Glutamatergic neuron (in vitro differentiated cells): ENCODE data around the gene PDLIM3. TPM values are rescaled to one million over a fixed set of nuclear protein-coding genes. Genes with fewer than 3 reads are reported as not detected.

ENCODE experiments used
- DNase-seq: peaks from one replicate; pipeline ENCODE4 v3.0.0; 2022
- H3K27ac Mint-ChIP-seq: one replicate; pipeline ENCODE4 v1.8.0; 2020; ENCODE audit warnings: mild to moderate bottlenecking, mixed read lengths, inconsistent platforms; ENCODE audit not compliant: unreplicated experiment
- H3K27me3 Mint-ChIP-seq: one replicate; pipeline ENCODE4 v1.8.0; 2020; ENCODE audit warnings: mild to moderate bottlenecking, moderate library complexity, mixed read lengths, inconsistent platforms; ENCODE audit not compliant: unreplicated experiment
- H3K36me3 Mint-ChIP-seq: one replicate; pipeline ENCODE4 v1.8.0; 2020; ENCODE audit warnings: mild to moderate bottlenecking, mixed read lengths, inconsistent platforms; ENCODE audit not compliant: unreplicated experiment
- H3K4me1 Mint-ChIP-seq: one replicate; pipeline ENCODE4 v1.8.0; 2020; ENCODE audit warnings: mild to moderate bottlenecking, low read depth, mixed read lengths, inconsistent platforms; ENCODE audit not compliant: unreplicated experiment
- H3K4me3 Mint-ChIP-seq: one replicate; pipeline ENCODE4 v1.8.0; 2020; ENCODE audit warnings: mild to moderate bottlenecking, mixed read lengths, inconsistent platforms; ENCODE audit not compliant: unreplicated experiment
- H3K9me3 Mint-ChIP-seq: one replicate; pipeline ENCODE4 v1.8.0; 2020; ENCODE audit warnings: mild to moderate bottlenecking, moderate library complexity, mixed read lengths, inconsistent platforms; ENCODE audit not compliant: unreplicated experiment
- long read RNA-seq: library from polyadenylated mRNA; unstranded; transcript quantifications from one replicate; pipeline ENCODE4 v2.0.0, GENCODE V29; 2020; ENCODE audit not compliant: unreplicated experiment
- total RNA-seq: library from RNA; stranded (reverse); fragmentation: NEBNext Ultra II Directional; extraction: Animal tissue kit (Norgen Biotek cat#: 25700); gene quantifications from one replicate; pipeline ENCODE4 v1.2.1, GENCODE V29; 2021; ENCODE audit not compliant: unreplicated experiment
- TF ChIP-seq, protein P1 (sequence below): fragments of 200-600 bp; sonication (generic); IDR thresholded peaks from one replicate; pipeline ENCODE4 v1.5.0; 2021; ENCODE audit not compliant: partially characterized antibody, unreplicated experiment

PDLIM3 gene, protein sequence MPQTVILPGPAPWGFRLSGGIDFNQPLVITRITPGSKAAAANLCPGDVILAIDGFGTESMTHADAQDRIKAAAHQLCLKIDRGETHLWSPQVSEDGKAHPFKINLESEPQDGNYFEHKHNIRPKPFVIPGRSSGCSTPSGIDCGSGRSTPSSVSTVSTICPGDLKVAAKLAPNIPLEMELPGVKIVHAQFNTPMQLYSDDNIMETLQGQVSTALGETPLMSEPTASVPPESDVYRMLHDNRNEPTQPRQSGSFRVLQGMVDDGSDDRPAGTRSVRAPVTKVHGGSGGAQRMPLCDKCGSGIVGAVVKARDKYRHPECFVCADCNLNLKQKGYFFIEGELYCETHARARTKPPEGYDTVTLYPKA
- 262 TPM for total RNA-seq
- long read RNA-seq, transcript PDLIM3-203 (7 exons, 1,672 nt): major isoform, 61 of 73 reads
- long read RNA-seq, partial matches to known transcripts: 4 of 73 reads
- long read RNA-seq, other reads (novel, unspliced or antisense): 4 of 73 reads

DNA sequence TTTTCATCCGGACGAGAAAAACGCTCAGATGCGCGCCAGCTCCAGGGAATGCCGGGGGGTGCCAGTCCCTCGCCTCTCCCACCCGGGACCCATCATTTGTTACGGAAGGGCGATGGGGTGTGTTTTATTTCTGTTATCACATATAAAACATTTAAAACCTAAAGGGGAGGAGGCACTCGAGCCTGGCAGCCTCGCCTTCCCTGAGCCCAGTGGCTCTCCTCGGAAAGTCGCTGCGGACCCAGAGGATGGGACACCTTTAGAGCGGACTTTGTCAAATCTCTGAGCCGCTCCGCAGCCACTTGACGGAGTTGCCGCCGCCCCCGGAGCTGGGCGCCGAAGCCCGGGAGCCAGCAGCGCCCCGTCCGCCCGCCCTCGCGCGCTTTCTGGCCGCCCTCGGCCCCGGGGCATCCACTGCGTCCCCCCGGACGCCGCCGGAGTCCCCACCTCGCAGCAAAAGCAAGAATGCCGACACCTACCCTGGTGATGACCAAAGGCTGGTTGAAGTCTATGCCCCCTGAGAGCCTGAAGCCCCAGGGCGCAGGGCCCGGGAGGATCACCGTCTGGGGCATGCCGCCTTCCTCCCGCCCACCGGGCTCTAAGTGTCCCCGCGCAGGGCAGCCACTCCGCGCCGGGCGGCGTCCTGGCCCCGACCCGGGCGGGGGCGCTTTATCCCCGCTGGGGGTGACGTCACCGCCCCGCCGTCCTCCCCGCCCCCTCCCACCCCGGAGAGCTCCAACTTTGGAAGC is at the start of gene PDLIM3:
Gene PDLIM3 (minus strand): TSS at position 642 of the 746 bp plus-strand sequence. CDS start 73 bp downstream, at position 569.
- Mint-ChIP-seq H3K4me3 (peak within 1 kb of the TSS; percentile 96), H3K36me3 (no peaks in the 10 kb centered on the region), H3K27me3 (peaks cover 16% of the 10 kb centered on the region), H3K4me1 (peaks cover 31% of the 10 kb centered on the region), H3K9me3 (peaks cover 16% of the 10 kb centered on the region), H3K27ac (peak within 1 kb of the TSS; percentile 96)
- TF ChIP-seq, protein P1, sequence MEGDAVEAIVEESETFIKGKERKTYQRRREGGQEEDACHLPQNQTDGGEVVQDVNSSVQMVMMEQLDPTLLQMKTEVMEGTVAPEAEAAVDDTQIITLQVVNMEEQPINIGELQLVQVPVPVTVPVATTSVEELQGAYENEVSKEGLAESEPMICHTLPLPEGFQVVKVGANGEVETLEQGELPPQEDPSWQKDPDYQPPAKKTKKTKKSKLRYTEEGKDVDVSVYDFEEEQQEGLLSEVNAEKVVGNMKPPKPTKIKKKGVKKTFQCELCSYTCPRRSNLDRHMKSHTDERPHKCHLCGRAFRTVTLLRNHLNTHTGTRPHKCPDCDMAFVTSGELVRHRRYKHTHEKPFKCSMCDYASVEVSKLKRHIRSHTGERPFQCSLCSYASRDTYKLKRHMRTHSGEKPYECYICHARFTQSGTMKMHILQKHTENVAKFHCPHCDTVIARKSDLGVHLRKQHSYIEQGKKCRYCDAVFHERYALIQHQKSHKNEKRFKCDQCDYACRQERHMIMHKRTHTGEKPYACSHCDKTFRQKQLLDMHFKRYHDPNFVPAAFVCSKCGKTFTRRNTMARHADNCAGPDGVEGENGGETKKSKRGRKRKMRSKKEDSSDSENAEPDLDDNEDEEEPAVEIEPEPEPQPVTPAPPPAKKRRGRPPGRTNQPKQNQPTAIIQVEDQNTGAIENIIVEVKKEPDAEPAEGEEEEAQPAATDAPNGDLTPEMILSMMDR: no peak
- peak; percentile 80 for DNase-seq

DNA sequence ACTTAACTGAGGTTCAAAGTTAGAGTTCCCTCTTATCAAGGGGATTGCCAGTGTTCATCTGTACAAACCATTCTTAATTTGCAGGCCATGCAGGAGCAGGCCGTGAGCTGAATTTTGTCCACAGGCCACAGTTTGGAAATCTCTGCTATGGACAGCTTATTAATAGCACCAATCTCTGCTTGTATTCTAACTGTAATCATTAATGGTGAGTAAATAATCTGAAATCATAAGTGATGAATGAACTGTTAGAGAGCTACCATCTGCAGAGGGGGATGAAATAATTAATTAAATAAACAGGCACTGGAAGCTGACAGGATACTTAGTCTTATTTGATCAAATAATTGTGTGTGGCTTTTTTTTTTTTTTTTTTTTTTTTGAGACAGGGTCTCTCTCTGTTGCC is 48.5 kb upstream of the PDLIM3 start:
- no peak for DNase-seq
- H3K9me3 Mint-ChIP-seq: peaks cover 5% of the 10 kb centered on the region
- peaks cover 9% of the 10 kb centered on the region for H3K27me3 Mint-ChIP-seq
- H3K27ac Mint-ChIP-seq: no peak overlapping the region
- TF ChIP-seq, protein P1: no peak
- peaks cover 15% of the 10 kb centered on the region for H3K4me1 Mint-ChIP-seq
- H3K36me3 Mint-ChIP-seq: no peaks in the 10 kb centered on the region
- no peak overlapping the region for H3K4me3 Mint-ChIP-seq

- TF ChIP-seq, protein P1: no peak
- peaks cover 14% of the 10 kb centered on the region for H3K4me1 Mint-ChIP-seq
- no peaks in the 10 kb centered on the region for H3K36me3 Mint-ChIP-seq
- no peak for DNase-seq
- H3K9me3 Mint-ChIP-seq: peaks cover 5% of the 10 kb centered on the region
- no peak overlapping the region for H3K27ac Mint-ChIP-seq
- no peak overlapping the region for H3K4me3 Mint-ChIP-seq
- peaks cover 9% of the 10 kb centered on the region for H3K27me3 Mint-ChIP-seq
Measured at GRCh38 chr4:185582651-185583400, 47.5 kb upstream of the PDLIM3 start.

DNA sequence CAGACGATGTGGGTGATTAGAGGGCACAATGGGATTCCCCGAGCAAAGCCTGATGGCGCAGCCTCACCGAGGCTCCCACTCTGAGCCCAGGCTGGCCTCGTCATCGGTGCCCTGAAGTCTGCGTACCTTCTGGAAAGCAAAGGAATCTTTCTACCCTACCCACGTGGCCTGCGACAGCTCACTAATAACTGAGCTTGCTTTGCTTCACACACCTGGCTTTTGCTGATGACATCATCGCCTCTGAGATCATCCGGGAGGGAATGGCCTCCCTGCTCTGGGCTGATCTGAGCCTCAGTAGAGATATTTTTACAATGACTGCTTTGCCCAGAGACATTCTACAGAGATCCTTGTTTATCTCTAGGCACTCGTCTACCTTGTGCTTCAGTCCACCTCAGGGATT is 45.4 kb upstream of the PDLIM3 start:
- Mint-ChIP-seq H3K36me3 (no peaks in the 10 kb centered on the region), H3K4me1 (peaks cover 15% of the 10 kb centered on the region), H3K4me3 (no peak overlapping the region), H3K9me3 (peaks cover 3% of the 10 kb centered on the region), H3K27me3 (peaks cover 6% of the 10 kb centered on the region), H3K27ac (no peak overlapping the region)
- TF ChIP-seq, protein P1: no peak
- DNase-seq: no peak
